Ishikawa (cell line): ENCODE data around the gene KDSR.

ENCODE experiments used
- CREB1 ChIP-seq: IDR thresholded peaks from 2 replicates; pipeline ENCODE4 v1.6.1; 2012; ENCODE audit warnings: low read depth
- FOXM1 ChIP-seq: IDR thresholded peaks from 2 replicates; pipeline ENCODE4 v1.6.1; 2012; ENCODE audit warnings: low read depth, borderline replicate concordance
- RAD21 ChIP-seq: IDR thresholded peaks from 2 replicates; pipeline ENCODE4 v1.6.1; 2012; ENCODE audit warnings: low read depth
- TAF1 ChIP-seq: IDR thresholded peaks from 2 replicates; pipeline ENCODE4 v1.6.1; 2012; ENCODE audit warnings: low read depth, mild to moderate bottlenecking
- YY1 ChIP-seq: IDR thresholded peaks from 2 replicates; pipeline ENCODE4 v1.6.1; 2012; ENCODE audit warnings: low read depth
- TF ChIP-seq, protein P1 (sequence below): IDR thresholded peaks from 2 replicates; pipeline ENCODE4 v1.6.1; 2012
- TF ChIP-seq, protein P2 (sequence below): IDR thresholded peaks from 2 replicates; pipeline ENCODE4 v1.6.1; 2012; ENCODE audit warnings: low read depth, mild to moderate bottlenecking

DNA sequence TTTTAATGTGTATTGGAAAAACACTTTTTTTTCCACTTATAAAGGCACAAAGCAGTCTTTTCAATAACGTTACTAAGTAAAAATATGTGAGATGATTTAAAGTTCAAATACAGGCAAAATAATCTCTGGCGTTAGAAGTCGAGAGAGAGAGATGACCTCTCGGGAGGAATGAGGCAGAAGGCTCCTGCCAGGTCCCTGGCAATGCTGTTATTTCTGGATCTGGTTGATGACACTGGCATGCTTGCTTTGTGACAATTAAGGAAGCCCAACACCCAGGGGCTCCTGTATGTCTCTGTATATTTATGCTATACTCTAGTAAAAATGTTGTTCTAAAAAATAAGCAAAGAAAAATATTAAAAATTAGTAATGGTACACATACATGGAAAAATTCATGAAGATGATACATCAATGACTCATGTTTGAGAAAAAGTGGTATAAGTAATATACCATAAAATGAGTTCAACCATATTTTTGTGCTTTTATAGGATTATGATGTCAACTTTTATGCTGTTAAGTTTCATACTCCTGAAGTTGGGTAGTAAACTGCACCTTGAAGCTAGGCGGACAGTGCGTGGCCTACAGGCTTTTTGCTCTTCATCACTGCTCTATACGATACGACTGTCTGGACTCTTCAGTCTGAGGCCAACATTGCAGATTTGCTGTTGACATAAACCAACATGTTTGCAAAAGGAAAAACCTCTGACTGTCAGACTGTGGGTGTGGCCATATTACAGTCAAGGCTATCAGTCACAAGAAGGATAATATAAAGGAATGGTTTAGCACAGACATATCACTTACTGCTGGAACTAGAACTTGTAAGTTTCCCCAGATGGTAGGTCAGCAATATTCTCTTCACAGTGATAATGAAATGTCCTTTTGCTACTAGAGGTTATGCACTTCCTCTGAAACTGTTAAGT lies 35.5 kb upstream of the KDSR start:
- TF ChIP-seq FOXM1 (no peak), YY1 (no peak), CREB1 (no peak), TAF1 (no peak), RAD21 (no peak)
- TF ChIP-seq, protein P1, sequence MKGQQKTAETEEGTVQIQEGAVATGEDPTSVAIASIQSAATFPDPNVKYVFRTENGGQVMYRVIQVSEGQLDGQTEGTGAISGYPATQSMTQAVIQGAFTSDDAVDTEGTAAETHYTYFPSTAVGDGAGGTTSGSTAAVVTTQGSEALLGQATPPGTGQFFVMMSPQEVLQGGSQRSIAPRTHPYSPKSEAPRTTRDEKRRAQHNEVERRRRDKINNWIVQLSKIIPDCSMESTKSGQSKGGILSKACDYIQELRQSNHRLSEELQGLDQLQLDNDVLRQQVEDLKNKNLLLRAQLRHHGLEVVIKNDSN = no peak
- TF ChIP-seq, protein P2, sequence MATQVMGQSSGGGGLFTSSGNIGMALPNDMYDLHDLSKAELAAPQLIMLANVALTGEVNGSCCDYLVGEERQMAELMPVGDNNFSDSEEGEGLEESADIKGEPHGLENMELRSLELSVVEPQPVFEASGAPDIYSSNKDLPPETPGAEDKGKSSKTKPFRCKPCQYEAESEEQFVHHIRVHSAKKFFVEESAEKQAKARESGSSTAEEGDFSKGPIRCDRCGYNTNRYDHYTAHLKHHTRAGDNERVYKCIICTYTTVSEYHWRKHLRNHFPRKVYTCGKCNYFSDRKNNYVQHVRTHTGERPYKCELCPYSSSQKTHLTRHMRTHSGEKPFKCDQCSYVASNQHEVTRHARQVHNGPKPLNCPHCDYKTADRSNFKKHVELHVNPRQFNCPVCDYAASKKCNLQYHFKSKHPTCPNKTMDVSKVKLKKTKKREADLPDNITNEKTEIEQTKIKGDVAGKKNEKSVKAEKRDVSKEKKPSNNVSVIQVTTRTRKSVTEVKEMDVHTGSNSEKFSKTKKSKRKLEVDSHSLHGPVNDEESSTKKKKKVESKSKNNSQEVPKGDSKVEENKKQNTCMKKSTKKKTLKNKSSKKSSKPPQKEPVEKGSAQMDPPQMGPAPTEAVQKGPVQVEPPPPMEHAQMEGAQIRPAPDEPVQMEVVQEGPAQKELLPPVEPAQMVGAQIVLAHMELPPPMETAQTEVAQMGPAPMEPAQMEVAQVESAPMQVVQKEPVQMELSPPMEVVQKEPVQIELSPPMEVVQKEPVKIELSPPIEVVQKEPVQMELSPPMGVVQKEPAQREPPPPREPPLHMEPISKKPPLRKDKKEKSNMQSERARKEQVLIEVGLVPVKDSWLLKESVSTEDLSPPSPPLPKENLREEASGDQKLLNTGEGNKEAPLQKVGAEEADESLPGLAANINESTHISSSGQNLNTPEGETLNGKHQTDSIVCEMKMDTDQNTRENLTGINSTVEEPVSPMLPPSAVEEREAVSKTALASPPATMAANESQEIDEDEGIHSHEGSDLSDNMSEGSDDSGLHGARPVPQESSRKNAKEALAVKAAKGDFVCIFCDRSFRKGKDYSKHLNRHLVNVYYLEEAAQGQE = no peak
